GM12878 (cell line): ENCODE measurements around the gene CYTH2. TPM values are rescaled to one million over a fixed set of nuclear protein-coding genes. Genes with fewer than 3 reads are reported as not detected.
A peak's percentile ranks its signal among the peaks of the same experiment; 100 is the strongest.

Experiments used
- ATAC-seq: fragments of 200-7000 bp; cut with Tn5 transposase; 3 replicates; pipeline ENCODE4 v1.9.1; 2020; ENCODE audit warnings: mild to moderate bottlenecking, moderate library complexity
- BruUV-seq: library from RNA; stranded (reverse); fragments of 400-500 nt; replicated peaks from 2 replicates; lab custom pipeline; 2021; lab: Mats Ljungman, UMichigan
- CTCF ChIA-PET: fragments of 300-600 bp; sonication (Branson Sonifier 250); formaldehyde crosslinking; extraction: SDS; loops from one replicate; lab custom pipeline; 2021; ENCODE audit warnings: inconsistent platforms; lab: Yijun Ruan, JAX
- POLR2A ChIA-PET: fragments of 350-600 bp; formaldehyde crosslinking; extraction: SDS; loops from one replicate; lab custom pipeline; 2021; ENCODE audit warnings: inconsistent platforms; lab: Charles Lee
- RAD21 ChIA-PET: fragments of 300-600 bp; sonication (Branson Sonifier 250); formaldehyde crosslinking; loops from one replicate; lab custom pipeline; 2023; ENCODE audit warnings: antibody characterized with exemption; ENCODE audit not compliant: unreplicated experiment; lab: Charles Lee
- SMC1A ChIA-PET: fragments of 300-600 bp; sonication (Branson Sonifier 250); formaldehyde crosslinking; loops from one replicate; lab custom pipeline; 2023; ENCODE audit not compliant: unreplicated experiment, uncharacterized antibody; lab: Charles Lee
- DNase-seq: peaks from one replicate; pipeline ENCODE4 v3.0.0-alpha.2; 2011; ENCODE audit warnings: low read depth, low spot score
- FAIRE-seq: peaks from 3 replicates; lab custom pipeline; 2011; peaks lifted over from hg19 to GRCh38; lab: Jason Lieb, UNC
- H2AFZ ChIP-seq: 2 replicates; pipeline ENCODE4 v1.6.0; 2011; ENCODE audit warnings: low read depth, low read length, control low read depth; ENCODE audit not compliant: control insufficient read depth
- H3K27ac ChIP-seq: 2 replicates; pipeline ENCODE4 v1.5.1; 2011; ENCODE audit warnings: control low read depth; ENCODE audit not compliant: control insufficient read depth, insufficient read depth
- H3K27me3 ChIP-seq, 2 experiments: replicated peaks in 1 of 2; 2 replicates each; pipeline versions ENCODE4 v1.6.0 to v1.6.1; 2011; ENCODE audit warnings: low read length in 1 of 2; ENCODE audit not compliant: control insufficient read depth in 2 of 2, insufficient read depth in 2 of 2
- H3K36me3 ChIP-seq, 2 experiments: 2 replicates each; pipeline ENCODE4 v1.5.1; 2011; ENCODE audit warnings: low read length in 1 of 2; ENCODE audit not compliant: control insufficient read depth in 2 of 2, insufficient read depth in 2 of 2
- H3K4me1 ChIP-seq: 2 replicates; pipeline ENCODE4 v1.6.1; 2011; ENCODE audit warnings: mild to moderate bottlenecking, low read length, moderate library complexity, mixed read lengths; ENCODE audit not compliant: control insufficient read depth, insufficient read depth
- H3K4me2 ChIP-seq: 2 replicates; pipeline ENCODE4 v1.6.0; 2011; ENCODE audit warnings: control low read depth; ENCODE audit not compliant: control insufficient read depth, insufficient read depth
- H3K4me3 ChIP-seq: fragments of 200-600 bp; sonication (generic); 2 replicates; pipeline ENCODE4 v1.5.1; 2016
- H3K79me2 ChIP-seq: 2 replicates; pipeline ENCODE4 v1.6.0; 2011; ENCODE audit warnings: low read length; ENCODE audit not compliant: control insufficient read depth, insufficient read depth
- H3K9ac ChIP-seq: 2 replicates; pipeline ENCODE4 v1.8.0; 2011; ENCODE audit warnings: low read length, control low read depth, mixed read lengths; ENCODE audit not compliant: control insufficient read depth, insufficient read depth
- H3K9me3 ChIP-seq: replicated peaks from 3 replicates; pipeline ENCODE4 v1.5.1; 2011; ENCODE audit warnings: mild to moderate bottlenecking, low read length; ENCODE audit not compliant: control insufficient read depth, insufficient read depth
- H4K20me1 ChIP-seq: 2 replicates; pipeline ENCODE4 v1.6.0; 2011; ENCODE audit not compliant: control insufficient read depth, insufficient read depth
- HCFC1 ChIP-seq: fragments of 150-350 bp; IDR thresholded peaks from 2 replicates; pipeline ENCODE4 v1.6.1; 2014; ENCODE audit warnings: low read length
- POLR2A ChIP-seq: IDR thresholded peaks from 2 replicates; pipeline ENCODE4 v1.6.1; 2011; ENCODE audit warnings: low read depth, mild to moderate bottlenecking, low read length
- POLR2AphosphoS2 ChIP-seq: IDR thresholded peaks from 2 replicates; pipeline ENCODE4 v1.6.1; 2011; ENCODE audit warnings: low read depth, mild to moderate bottlenecking, low read length, improper control_type of control experiment, moderate library complexity
- STAT3 ChIP-seq: IDR thresholded peaks from 2 replicates; pipeline ENCODE4 v1.6.1; 2011; ENCODE audit warnings: low read depth, low read length, improper control_type of control experiment
- TBL1XR1 ChIP-seq: IDR thresholded peaks from 2 replicates; pipeline ENCODE4 v1.6.1; 2012; ENCODE audit warnings: low read depth, low read length, improper control_type of control experiment
- WGBS: methylation state at CpG from one replicate; pipeline ENCODE4 v1.1.6; 2016; ENCODE audit warnings: low lambda C conversion rate; ENCODE audit not compliant: insufficient replicate concordance, insufficient coverage; ENCODE audit errors: missing lambda C conversion rate; 5-methylcytosine and 5-hydroxymethylcytosine counted together
- in situ Hi-C: fragments of 300-500 bp; cut with MboI; formaldehyde crosslinking; loops from 9 replicates; pipeline ENCODE4 v1.14.3; 2018; ENCODE audit warnings: mixed read lengths
- intact Hi-C: fragments of 100-400 bp; cut with micrococcal nuclease; formaldehyde crosslinking; loops from one replicate; pipeline ENCODE4 v1.14.2; 2022; ENCODE audit not compliant: unreplicated experiment
- polyA plus RNA-seq, 11 experiments: library from polyadenylated mRNA; depleted of rRNA in 4 of 11; unstranded in 6 of 11; stranded (reverse) in 5 of 11; fragments of >200 nt; fragmentation: Nextera tagmentation in 4 of 11; fragmentation: Illumina TruSeq in 1 of 11; extraction: Ambion mirVana in 4 of 11; extraction: Trizol in 1 of 11; gene quantifications; 1 replicate in 1 of 11; 2 replicates in 10 of 11; pipeline versions ENCODE4 v1.2.1 to v1.2.3, GENCODE V29; 2011 to 2016; ENCODE audit warnings: inconsistent platforms in 2 of 11, missing spikeins in 2 of 11, low read depth in 1 of 11
- total RNA-seq, 4 experiments: library from RNA; depleted of rRNA in 3 of 4; stranded (reverse); fragments of >200 nt in 3 of 4; fragmentation: Illumina TruSeq in 1 of 4; extraction: Trizol in 1 of 4; gene quantifications; 2 replicates each; pipeline versions ENCODE4 v1.2.1 to v1.2.3, GENCODE V29; 2013 to 2021
- TF ChIP-seq, protein P1 (sequence below): IDR thresholded peaks from 2 replicates; pipeline ENCODE4 v1.6.1; 2012; ENCODE audit warnings: low read depth, low read length, improper control_type of control experiment
- TF ChIP-seq, protein P2 (sequence below): fragments of 450-650 bp; IDR thresholded peaks from 2 replicates; pipeline ENCODE4 v1.6.1; 2017; ENCODE audit warnings: mild to moderate bottlenecking, moderate library complexity

CYTH2 gene
- total and polyA plus RNA-seq, 10 of the 15 experiments (the other 5 are each of a cell fraction or from before 2014, with no cell fraction given) = 1.3 to 31.9 (median 22.2) TPM

DNA sequence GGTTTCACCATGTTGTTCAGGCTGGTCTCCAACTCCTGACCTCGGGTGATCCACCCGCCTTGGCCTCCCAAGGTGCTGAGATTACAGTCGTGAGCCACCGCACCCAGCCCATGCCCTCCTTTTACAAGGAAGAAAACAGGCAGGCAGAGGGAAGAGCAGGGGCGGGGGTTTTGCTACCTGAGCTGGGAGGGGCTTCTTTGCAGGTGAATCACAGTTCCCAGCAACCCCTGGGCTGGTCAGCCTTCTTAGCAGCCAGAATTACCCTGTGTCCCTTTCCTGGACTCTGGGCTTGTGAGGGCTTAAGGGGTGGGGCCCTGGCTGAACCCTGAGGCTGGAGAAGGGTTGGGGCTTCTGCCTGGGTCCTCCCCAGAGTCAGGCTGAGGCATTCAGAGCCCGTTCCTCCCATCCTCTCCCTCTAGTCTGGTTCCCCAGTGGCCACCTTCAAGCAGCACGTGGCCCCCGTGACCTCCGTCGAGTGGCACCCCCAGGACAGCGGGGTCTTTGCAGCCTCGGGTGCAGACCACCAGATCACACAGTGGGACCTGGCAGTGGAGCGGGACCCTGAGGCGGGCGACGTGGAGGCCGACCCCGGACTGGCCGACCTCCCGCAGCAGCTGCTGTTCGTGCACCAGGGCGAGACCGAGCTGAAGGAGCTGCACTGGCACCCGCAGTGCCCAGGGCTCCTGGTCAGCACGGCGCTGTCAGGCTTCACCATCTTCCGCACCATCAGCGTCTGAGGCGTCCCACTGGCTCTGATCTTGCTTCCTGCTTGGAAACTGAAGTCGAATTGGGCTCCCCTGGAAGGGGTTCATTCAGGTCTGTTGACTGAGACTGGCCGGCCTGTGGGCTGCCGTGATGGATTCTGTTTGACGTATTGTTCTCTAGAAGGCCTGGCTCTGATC, 16.6 kb upstream of the CYTH2 start:
- Histone ChIP-seq H3K4me1 (peaks cover 5% of the 10 kb centered on the region), H3K27ac (no peak overlapping the region), H3K9ac (no peak overlapping the region), H3K4me2 (no peak overlapping the region), H2AFZ (no peak overlapping the region), H4K20me1 (no peaks in the 10 kb centered on the region), H3K36me3 (peaks cover 29 to 32% of the 10 kb centered on the region in 2 experiments), H3K4me3 (no peak overlapping the region), H3K27me3 (no peaks in the 10 kb centered on the region), H3K9me3 (no peaks in the 10 kb centered on the region), H3K79me2 (peaks cover 2% of the 10 kb centered on the region)
- in situ Hi-C loops (no loop called here), intact Hi-C loops (no loop called here)
- no peak for DNase-seq
- ChIA-PET SMC1A (interaction anchor here (0.6 kb wide), 1 partner anchor 118 kb away, joined by 3 read pairs; no protein-coding TSS in a partner anchor), POLR2A (interaction anchor here (0.6 kb wide), 1 partner anchor 697 kb away, joined by 3 read pairs; no protein-coding TSS in a partner anchor), CTCF (no interaction called here), RAD21 (no interaction called here)
- TF ChIP-seq STAT3 (no peak), POLR2AphosphoS2 (no peak), POLR2A (peak; percentile 26; the same call in 1 of the 2 replicates), HCFC1 (no peak), TBL1XR1 (no peak)
- TF ChIP-seq, protein P1, sequence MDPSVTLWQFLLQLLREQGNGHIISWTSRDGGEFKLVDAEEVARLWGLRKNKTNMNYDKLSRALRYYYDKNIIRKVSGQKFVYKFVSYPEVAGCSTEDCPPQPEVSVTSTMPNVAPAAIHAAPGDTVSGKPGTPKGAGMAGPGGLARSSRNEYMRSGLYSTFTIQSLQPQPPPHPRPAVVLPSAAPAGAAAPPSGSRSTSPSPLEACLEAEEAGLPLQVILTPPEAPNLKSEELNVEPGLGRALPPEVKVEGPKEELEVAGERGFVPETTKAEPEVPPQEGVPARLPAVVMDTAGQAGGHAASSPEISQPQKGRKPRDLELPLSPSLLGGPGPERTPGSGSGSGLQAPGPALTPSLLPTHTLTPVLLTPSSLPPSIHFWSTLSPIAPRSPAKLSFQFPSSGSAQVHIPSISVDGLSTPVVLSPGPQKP = no peak
- TF ChIP-seq, protein P2, sequence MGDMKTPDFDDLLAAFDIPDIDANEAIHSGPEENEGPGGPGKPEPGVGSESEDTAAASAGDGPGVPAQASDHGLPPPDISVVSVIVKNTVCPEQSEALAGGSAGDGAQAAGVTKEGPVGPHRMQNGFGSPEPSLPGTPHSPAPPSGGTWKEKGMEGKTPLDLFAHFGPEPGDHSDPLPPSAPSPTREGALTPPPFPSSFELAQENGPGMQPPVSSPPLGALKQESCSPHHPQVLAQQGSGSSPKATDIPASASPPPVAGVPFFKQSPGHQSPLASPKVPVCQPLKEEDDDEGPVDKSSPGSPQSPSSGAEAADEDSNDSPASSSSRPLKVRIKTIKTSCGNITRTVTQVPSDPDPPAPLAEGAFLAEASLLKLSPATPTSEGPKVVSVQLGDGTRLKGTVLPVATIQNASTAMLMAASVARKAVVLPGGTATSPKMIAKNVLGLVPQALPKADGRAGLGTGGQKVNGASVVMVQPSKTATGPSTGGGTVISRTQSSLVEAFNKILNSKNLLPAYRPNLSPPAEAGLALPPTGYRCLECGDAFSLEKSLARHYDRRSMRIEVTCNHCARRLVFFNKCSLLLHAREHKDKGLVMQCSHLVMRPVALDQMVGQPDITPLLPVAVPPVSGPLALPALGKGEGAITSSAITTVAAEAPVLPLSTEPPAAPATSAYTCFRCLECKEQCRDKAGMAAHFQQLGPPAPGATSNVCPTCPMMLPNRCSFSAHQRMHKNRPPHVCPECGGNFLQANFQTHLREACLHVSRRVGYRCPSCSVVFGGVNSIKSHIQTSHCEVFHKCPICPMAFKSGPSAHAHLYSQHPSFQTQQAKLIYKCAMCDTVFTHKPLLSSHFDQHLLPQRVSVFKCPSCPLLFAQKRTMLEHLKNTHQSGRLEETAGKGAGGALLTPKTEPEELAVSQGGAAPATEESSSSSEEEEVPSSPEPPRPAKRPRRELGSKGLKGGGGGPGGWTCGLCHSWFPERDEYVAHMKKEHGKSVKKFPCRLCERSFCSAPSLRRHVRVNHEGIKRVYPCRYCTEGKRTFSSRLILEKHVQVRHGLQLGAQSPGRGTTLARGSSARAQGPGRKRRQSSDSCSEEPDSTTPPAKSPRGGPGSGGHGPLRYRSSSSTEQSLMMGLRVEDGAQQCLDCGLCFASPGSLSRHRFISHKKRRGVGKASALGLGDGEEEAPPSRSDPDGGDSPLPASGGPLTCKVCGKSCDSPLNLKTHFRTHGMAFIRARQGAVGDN = no peak
- WGBS = 95% methylated on average over 32 of the region's 33 CpGs
- FAIRE-seq = no peak
- BruUV-seq = no TSS peak
- ATAC-seq = no peak
